ENCODE measurements around the gene ROBO2.

- TF ChIP-seq CTCF (IDR thresholded peaks at IDR 0.05; ENCODE audit: low read length): no peak
- TF ChIP-seq EZH2 (IDR thresholded peaks at IDR 0.05; ENCODE audit: borderline replicate concordance, low read length): no peak
Observed at GRCh38 chr3:77672016-77672415, 632.1 kb downstream of the ROBO2 start.
